Glutamatergic neuron (in vitro differentiated cells): ENCODE data around the gene ABLIM1. TPM values are rescaled to one million over a fixed set of nuclear protein-coding genes. Genes with fewer than 3 reads are reported as not detected.

Experiments used
- DNase-seq: peaks from one replicate; pipeline ENCODE4 v3.0.0; 2022
- H3K27ac Mint-ChIP-seq: one replicate; pipeline ENCODE4 v1.8.0; 2020; ENCODE audit warnings: mild to moderate bottlenecking, mixed read lengths, inconsistent platforms; ENCODE audit not compliant: unreplicated experiment
- H3K27me3 Mint-ChIP-seq: one replicate; pipeline ENCODE4 v1.8.0; 2020; ENCODE audit warnings: mild to moderate bottlenecking, moderate library complexity, mixed read lengths, inconsistent platforms; ENCODE audit not compliant: unreplicated experiment
- H3K36me3 Mint-ChIP-seq: one replicate; pipeline ENCODE4 v1.8.0; 2020; ENCODE audit warnings: mild to moderate bottlenecking, mixed read lengths, inconsistent platforms; ENCODE audit not compliant: unreplicated experiment
- H3K4me1 Mint-ChIP-seq: one replicate; pipeline ENCODE4 v1.8.0; 2020; ENCODE audit warnings: mild to moderate bottlenecking, low read depth, mixed read lengths, inconsistent platforms; ENCODE audit not compliant: unreplicated experiment
- H3K4me3 Mint-ChIP-seq: one replicate; pipeline ENCODE4 v1.8.0; 2020; ENCODE audit warnings: mild to moderate bottlenecking, mixed read lengths, inconsistent platforms; ENCODE audit not compliant: unreplicated experiment
- H3K9me3 Mint-ChIP-seq: one replicate; pipeline ENCODE4 v1.8.0; 2020; ENCODE audit warnings: mild to moderate bottlenecking, moderate library complexity, mixed read lengths, inconsistent platforms; ENCODE audit not compliant: unreplicated experiment
- total RNA-seq: library from RNA; stranded (reverse); fragmentation: NEBNext Ultra II Directional; extraction: Animal tissue kit (Norgen Biotek cat#: 25700); gene quantifications from one replicate; pipeline ENCODE4 v1.2.1, GENCODE V29; 2021; ENCODE audit not compliant: unreplicated experiment
- TF ChIP-seq, protein P1 (sequence below): fragments of 200-600 bp; sonication (generic); IDR thresholded peaks from one replicate; pipeline ENCODE4 v1.5.0; 2021; ENCODE audit not compliant: partially characterized antibody, unreplicated experiment

ABLIM1 gene
- total RNA-seq, 1 donor from 2014 or later: 25.7 TPM

DNA sequence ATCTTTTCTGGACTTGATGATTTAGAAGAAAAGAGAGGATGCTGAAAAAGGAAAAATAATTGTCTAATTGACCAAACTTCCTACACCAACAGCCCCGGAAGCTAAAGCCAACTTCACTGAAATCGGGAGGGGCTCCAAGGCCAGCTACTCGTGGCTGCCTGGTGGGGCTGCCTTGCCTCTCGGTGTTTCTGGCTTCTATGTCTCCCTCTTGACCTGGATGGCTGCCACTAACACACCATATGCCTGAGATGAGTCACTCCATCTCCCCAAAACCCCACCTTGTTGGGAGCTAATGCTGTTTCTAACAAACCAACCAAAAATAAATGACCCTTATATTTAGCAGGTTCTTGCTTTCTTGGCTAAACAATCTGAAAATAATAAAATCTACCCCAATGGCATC is 166.1 kb downstream of the ABLIM1 start:
- no peak for DNase-seq
- no peaks in the 10 kb centered on the region for H3K36me3 Mint-ChIP-seq
- no peak overlapping the region for H3K4me3 Mint-ChIP-seq
- peaks cover 2% of the 10 kb centered on the region for H3K27me3 Mint-ChIP-seq
- peaks cover 2% of the 10 kb centered on the region for H3K9me3 Mint-ChIP-seq
- no peak overlapping the region for H3K27ac Mint-ChIP-seq
- TF ChIP-seq, protein P1, sequence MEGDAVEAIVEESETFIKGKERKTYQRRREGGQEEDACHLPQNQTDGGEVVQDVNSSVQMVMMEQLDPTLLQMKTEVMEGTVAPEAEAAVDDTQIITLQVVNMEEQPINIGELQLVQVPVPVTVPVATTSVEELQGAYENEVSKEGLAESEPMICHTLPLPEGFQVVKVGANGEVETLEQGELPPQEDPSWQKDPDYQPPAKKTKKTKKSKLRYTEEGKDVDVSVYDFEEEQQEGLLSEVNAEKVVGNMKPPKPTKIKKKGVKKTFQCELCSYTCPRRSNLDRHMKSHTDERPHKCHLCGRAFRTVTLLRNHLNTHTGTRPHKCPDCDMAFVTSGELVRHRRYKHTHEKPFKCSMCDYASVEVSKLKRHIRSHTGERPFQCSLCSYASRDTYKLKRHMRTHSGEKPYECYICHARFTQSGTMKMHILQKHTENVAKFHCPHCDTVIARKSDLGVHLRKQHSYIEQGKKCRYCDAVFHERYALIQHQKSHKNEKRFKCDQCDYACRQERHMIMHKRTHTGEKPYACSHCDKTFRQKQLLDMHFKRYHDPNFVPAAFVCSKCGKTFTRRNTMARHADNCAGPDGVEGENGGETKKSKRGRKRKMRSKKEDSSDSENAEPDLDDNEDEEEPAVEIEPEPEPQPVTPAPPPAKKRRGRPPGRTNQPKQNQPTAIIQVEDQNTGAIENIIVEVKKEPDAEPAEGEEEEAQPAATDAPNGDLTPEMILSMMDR: no peak
- peaks cover 3% of the 10 kb centered on the region for H3K4me1 Mint-ChIP-seq

DNA sequence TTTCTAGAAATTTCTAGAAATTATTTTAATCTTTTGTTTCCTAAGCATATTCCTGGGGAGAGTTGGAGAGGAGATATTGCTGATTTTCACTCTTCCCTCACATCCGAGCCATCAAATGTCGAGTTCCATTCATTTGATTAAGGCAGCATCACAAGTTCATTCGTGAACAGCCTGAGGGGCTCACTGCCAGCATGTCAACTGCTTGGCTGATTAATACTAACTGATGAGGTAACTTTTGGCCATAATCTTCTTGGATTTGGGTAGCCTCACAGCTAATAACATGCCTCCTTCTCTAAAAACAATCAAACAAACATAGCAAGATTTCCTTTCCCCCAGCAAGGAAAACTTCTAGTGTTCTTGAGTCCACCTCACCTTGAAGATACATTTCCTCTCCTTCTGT is 166.7 kb downstream of the ABLIM1 start:
- no peak overlapping the region for H3K27ac Mint-ChIP-seq
- H3K9me3 Mint-ChIP-seq: peaks cover 2% of the 10 kb centered on the region
- TF ChIP-seq, protein P1: no peak
- peaks cover 2% of the 10 kb centered on the region for H3K27me3 Mint-ChIP-seq
- H3K4me3 Mint-ChIP-seq: no peak overlapping the region
- H3K4me1 Mint-ChIP-seq: peaks cover 6% of the 10 kb centered on the region
- DNase-seq: no peak
- no peaks in the 10 kb centered on the region for H3K36me3 Mint-ChIP-seq

DNA sequence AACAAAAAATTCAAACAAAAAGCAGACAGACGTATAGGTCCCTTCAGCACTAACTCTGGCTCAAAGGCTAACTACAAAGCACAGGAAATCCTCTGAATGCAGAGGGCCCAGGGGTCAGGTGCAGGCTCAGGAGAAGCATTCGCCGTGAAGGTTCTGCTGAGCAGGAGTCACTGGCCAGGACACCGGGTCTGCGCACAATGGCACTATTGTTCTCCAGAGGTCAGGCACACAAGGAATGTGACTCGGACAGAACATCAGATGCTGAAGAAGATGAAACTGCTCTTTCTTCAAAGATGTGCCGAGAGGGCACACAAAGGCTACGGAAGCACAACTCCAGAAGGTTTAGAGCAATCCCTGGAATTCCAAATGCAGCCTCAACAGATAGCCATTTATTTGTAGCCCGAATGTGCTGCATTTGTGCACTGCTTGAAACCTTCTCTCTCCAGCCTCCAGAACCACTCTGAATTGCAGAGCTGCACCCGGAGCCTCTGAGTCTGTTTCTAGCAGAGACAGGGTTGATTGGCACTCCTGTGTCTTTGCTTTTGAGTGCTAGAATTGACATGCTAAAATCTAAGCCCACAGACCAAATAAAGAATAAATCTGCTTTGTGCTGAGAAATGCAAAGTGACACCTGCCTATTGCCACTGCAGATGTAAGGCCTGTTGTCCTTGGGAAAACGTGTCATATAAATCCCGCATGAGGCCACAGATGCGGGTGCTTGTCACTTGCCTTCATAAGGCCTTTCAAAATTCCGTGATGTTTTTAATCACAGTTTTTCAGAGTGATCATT is 168.4 kb downstream of the ABLIM1 start:
- H3K4me1 Mint-ChIP-seq: peaks cover 6% of the 10 kb centered on the region
- no peak overlapping the region for H3K27ac Mint-ChIP-seq
- no peak for DNase-seq

DNA sequence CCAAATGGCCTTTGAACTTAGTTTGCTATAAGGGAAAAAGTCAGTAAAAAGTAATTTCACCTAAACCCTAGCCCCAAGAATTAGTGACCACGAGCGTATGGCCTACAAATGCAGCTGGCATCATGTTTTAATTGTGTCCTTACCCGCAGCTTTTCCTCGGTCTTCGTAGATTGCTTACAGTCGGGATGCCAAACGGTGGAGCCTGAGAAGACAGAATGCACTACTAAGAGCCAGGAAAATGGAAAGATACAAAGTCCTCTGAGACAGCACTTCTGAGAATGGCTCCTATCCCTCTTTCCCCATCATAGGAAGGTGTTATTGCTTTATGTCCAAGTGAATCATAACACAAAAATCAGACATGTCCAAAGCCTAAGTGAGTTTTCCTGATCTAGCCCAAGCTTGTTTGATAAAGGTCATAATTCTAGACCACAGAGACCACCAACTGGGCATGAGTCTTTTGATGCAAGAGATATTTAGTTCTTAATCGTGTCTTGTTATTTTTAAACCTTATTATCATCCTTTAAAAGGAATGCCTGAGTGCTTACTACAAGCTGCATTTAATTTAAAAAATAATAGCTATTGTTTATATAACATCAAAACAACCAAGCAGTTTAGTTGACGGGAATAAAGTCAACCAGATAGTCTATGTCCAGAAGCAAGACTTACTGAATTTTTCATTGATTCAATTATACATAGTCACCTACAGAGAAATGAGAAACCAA is 170.1 kb downstream of the ABLIM1 start:
- Mint-ChIP-seq H3K27me3 (peaks cover 2% of the 10 kb centered on the region), H3K4me1 (peaks cover 6% of the 10 kb centered on the region), H3K36me3 (peaks cover 16% of the 10 kb centered on the region), H3K27ac (no peak overlapping the region), H3K4me3 (no peak overlapping the region), H3K9me3 (peaks cover 2% of the 10 kb centered on the region)
- TF ChIP-seq, protein P1: no peak
- no peak for DNase-seq

More for the DNA sequence above, 168.4 kb downstream of the ABLIM1 start:
- peaks cover 2% of the 10 kb centered on the region for H3K27me3 Mint-ChIP-seq
- H3K9me3 Mint-ChIP-seq: peaks cover 2% of the 10 kb centered on the region
- H3K36me3 Mint-ChIP-seq: peaks cover 8% of the 10 kb centered on the region
- TF ChIP-seq, protein P1: no peak
- H3K4me3 Mint-ChIP-seq: no peak overlapping the region
